ENCODE measurements around the gene RNF141. TPM values are rescaled to one million over a fixed set of nuclear protein-coding genes. Genes with fewer than 3 reads are reported as not detected.

The RNF141 gene
- total RNA-seq, 2 donors from 2014 or later = 20.2 to 23.1 TPM

DNA sequence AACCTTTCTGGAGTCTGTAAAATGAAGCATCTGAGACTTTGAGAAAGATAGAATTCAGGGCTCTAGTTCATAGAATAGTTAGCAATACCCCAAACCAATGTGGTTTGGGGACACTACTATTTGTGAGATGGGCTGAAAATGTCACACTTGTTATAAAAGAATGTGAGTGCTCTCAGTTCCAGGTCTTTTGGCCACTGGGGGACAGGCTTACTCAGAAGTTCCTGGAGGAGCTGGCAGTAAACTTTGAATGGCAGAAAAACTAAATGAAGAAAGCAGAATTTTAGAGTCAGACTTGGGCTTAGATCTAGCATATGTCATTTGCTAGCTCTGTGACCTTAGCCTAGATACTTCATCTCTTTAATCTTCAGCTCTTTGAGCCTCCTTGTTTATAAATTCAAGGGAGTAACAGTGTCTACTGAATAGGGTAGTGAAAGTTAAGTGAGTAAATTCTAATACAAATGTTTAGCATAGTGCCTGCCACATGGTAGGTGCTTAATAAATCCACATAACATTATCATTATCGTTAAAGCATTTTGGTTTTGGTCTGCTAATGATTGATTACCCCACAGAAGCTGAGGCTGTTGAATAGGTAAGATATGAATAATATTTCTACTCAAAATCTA, 23.8 kb upstream of the RNF141 start:
- no peak overlapping the region for H3K27ac ChIP-seq
- no peaks in the 10 kb centered on the region for H3K36me3 ChIP-seq (replicated peaks in 1 of 2; ENCODE audit: insufficient read depth in 1 of 2, low read depth in 2 of 2)
- TF ChIP-seq, protein P1, sequence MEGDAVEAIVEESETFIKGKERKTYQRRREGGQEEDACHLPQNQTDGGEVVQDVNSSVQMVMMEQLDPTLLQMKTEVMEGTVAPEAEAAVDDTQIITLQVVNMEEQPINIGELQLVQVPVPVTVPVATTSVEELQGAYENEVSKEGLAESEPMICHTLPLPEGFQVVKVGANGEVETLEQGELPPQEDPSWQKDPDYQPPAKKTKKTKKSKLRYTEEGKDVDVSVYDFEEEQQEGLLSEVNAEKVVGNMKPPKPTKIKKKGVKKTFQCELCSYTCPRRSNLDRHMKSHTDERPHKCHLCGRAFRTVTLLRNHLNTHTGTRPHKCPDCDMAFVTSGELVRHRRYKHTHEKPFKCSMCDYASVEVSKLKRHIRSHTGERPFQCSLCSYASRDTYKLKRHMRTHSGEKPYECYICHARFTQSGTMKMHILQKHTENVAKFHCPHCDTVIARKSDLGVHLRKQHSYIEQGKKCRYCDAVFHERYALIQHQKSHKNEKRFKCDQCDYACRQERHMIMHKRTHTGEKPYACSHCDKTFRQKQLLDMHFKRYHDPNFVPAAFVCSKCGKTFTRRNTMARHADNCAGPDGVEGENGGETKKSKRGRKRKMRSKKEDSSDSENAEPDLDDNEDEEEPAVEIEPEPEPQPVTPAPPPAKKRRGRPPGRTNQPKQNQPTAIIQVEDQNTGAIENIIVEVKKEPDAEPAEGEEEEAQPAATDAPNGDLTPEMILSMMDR (IDR thresholded peaks at IDR 0.05) = peak in 2 of 7 experiments; percentile 4 to 15
- TF ChIP-seq POLR2A (IDR thresholded peaks at IDR 0.05) = no peak
- no peaks in the 10 kb centered on the region for H3K27me3 ChIP-seq
- H3K4me1 ChIP-seq = peaks cover 9% of the 10 kb centered on the region
- 37 to 55% methylated on average over 1 of the region's 1 CpG for WGBS, 2 donors
- no peak for DNase-seq
- no peaks in the 10 kb centered on the region for H3K9me3 ChIP-seq
- ATAC-seq = no peak
- H3K4me3 ChIP-seq = no peak overlapping the region
- intact Hi-C loops (cut with DNase I) = no loop called here

DNA sequence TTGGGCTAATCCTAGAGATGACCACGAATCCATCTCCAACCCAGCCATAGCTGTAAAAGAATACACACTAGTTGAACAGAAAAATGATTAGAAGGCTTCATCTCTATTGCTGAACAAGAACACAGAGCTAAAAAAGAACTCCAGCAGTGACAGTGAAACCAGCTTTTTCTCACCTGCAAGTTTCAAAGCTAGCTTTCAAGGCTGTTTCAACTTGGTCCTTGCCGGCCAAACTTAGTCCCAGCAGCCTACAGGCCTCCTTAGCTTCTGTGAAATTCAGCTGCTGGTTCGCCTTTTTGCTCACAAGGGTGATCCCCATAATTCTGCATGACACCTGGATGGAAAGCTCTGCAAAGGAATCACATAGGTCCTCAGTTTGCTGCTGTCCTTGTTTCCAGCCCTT, 23.0 kb upstream of the RNF141 start:
- H3K36me3 ChIP-seq (replicated peaks in 1 of 2; ENCODE audit: insufficient read depth in 1 of 2, low read depth in 2 of 2) = no peaks in the 10 kb centered on the region
- H3K27ac ChIP-seq = no peak overlapping the region
- no peaks in the 10 kb centered on the region for H3K9me3 ChIP-seq
- H3K27me3 ChIP-seq = no peaks in the 10 kb centered on the region
- intact Hi-C loops (cut with DNase I) = no loop called here
- TF ChIP-seq, protein P1 (IDR thresholded peaks at IDR 0.05) = no peak
- no peak for TF ChIP-seq POLR2A (IDR thresholded peaks at IDR 0.05)
- ATAC-seq (no peak), DNase-seq (no peak)
- 66 to 69% methylated on average over 3 of the region's 3 CpGs for WGBS, 2 donors
- H3K4me1 ChIP-seq = peaks cover 9% of the 10 kb centered on the region
- H3K4me3 ChIP-seq = no peak overlapping the region

DNA sequence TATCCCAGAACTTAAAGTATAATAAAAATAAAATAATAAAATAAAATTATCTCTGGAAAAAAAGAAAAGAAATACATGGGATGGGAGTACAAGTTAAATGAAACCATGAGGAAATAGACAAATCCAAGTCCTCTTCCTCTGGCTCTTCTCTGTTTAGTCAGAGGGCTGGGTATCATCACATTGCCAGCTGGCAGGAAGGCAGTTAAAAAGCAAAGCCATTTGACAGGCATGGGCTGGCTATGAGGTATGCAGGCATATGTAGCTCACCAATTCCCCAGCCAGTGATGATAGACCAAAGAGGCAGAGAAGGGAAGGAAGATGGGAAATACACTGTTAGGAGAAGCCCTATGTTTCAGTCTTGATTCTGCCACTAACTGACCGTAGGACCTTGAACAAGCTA, 21.0 kb upstream of the RNF141 start:
- intact Hi-C loops (cut with DNase I) = no loop called here
- no peak overlapping the region for H3K4me3 ChIP-seq
- H3K36me3 ChIP-seq (replicated peaks in 1 of 2; ENCODE audit: insufficient read depth in 1 of 2, low read depth in 2 of 2) = no peaks in the 10 kb centered on the region
- TF ChIP-seq, protein P1 (IDR thresholded peaks at IDR 0.05) = no peak
- TF ChIP-seq POLR2A (IDR thresholded peaks at IDR 0.05) = no peak
- H3K27me3 ChIP-seq = no peaks in the 10 kb centered on the region
- ATAC-seq = no peak
- 81 to 88% methylated on average over 1 of the region's 1 CpG for WGBS, 2 donors
- H3K9me3 ChIP-seq = no peaks in the 10 kb centered on the region
- no peak overlapping the region for H3K27ac ChIP-seq
- DNase-seq = no peak
- H3K4me1 ChIP-seq = no peaks in the 10 kb centered on the region

DNA sequence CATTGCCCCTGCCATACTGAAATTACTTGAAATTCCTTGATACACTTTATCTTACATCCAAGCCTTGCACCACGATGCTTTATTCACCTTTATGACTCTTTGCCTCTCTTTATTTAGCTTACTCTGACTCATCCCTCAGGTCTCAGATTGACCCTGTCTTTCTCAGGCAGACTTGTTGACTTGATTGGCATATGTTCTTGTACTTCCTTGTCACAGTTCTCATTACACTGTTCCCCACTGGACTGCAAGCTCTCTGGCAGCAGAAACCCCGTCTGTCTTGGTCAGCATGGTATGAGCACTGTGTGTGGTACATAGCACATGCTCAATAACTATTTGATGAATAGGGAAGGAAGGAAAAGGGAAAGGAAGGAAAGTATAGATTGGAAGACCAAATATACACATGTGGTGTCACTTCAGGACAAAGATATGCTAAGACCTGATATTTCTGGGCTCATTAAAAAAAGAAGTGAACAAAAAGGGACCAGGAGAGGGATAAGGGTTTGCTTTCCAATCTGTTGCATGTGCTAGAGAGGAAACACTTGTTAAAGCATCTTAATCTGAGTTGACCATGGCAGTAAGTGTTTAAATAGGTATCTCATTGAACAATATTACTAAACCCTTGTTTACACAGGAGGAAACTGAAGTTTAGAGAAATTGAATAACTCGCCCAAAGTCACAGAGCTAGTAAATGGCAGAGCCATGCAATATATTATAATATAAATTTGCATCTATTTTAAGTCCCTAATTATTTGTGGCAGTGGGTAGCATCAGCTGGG, 20.2 kb upstream of the RNF141 start:
- Histone ChIP-seq H3K36me3 (replicated peaks in 1 of 2; ENCODE audit: insufficient read depth in 1 of 2, low read depth in 2 of 2) (no peaks in the 10 kb centered on the region), H3K27ac (no peak overlapping the region), H3K9me3 (no peaks in the 10 kb centered on the region), H3K4me1 (no peaks in the 10 kb centered on the region), H3K27me3 (no peaks in the 10 kb centered on the region), H3K4me3 (no peak overlapping the region)
- 58 to 64% methylated on average over 3 of the region's 3 CpGs for WGBS, 2 donors
- no peak for TF ChIP-seq POLR2A (IDR thresholded peaks at IDR 0.05)
- TF ChIP-seq, protein P1 (IDR thresholded peaks at IDR 0.05) = no peak
- ATAC-seq (no peak), DNase-seq (no peak)
- intact Hi-C loops (cut with DNase I) = no loop called here
